Right atrium auricular region (tissue), 2 donors: ENCODE data around the gene CTDSPL. TPM values are rescaled to one million over a fixed set of nuclear protein-coding genes. Genes with fewer than 3 reads are reported as not detected.

Experiments used
- DNase-seq: peaks from one replicate; pipeline ENCODE4 v3.0.0-alpha.2; 2019; ENCODE audit warnings: low spot score
- H3K27ac ChIP-seq, 2 donors: fragments of 200-600 bp; sonication (generic); 1 replicate in 1 of 2; 2 replicates in 1 of 2; pipeline ENCODE4 v1.5.1; 2016 to 2019
- H3K27me3 ChIP-seq, 2 donors: fragments of 200-600 bp; sonication (generic); one replicate each; pipeline versions ENCODE4 v1.5.1 to v1.6.0; 2017 to 2019
- H3K36me3 ChIP-seq: fragments of 200-600 bp; sonication (generic); one replicate; pipeline ENCODE4 v1.5.1; 2016
- H3K4me1 ChIP-seq, 2 donors: fragments of 200-600 bp; sonication (generic); one replicate each; pipeline versions ENCODE4 v1.5.1 to v1.6.0; 2017 to 2019
- H3K4me3 ChIP-seq, 2 donors: fragments of 200-600 bp; sonication (generic); 1 replicate in 1 of 2; 2 replicates in 1 of 2; pipeline ENCODE4 v1.5.1; 2017 to 2019; ENCODE audit warnings: mild to moderate bottlenecking in 1 of 2, moderate library complexity in 1 of 2
- H3K9me3 ChIP-seq, 2 donors: fragments of 200-600 bp; sonication (generic); one replicate each; pipeline ENCODE4 v1.5.1; 2019
- CTCF ChIP-seq, 2 donors: fragments of 200-600 bp; sonication (generic); IDR thresholded peaks; one replicate each; pipeline ENCODE4 v1.5.1; 2019; ENCODE audit warnings: antibody characterized with exemption in 2 of 2
- total RNA-seq, 2 donors: library from RNA; depleted of rRNA; stranded (reverse); fragments of >200 nt; gene quantifications; one replicate each; pipeline ENCODE4 v1.1.0, GENCODE V29; 2016

The CTDSPL gene
- total RNA-seq, 2 donors from 2014 or later: 35.1 to 58.4 TPM

DNA sequence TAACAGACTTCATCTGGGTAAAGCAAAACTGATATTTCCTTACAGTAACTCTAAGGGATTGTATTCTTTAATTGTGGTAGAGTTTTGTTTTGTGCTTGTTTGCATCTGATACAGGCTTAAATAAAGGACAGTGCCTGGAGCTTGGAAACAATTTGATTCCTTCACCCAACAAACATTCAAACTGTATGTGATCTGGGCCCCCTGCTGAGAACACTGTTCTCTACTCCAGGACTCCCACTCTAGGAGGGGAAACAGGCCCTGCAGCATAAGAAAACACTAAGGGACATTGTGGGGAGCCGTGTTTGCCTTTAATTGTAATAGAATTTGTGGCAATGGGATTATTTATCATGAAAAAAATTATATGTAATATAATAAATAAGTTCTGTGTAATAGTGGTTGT lies 56.9 kb downstream of the CTDSPL start:
- Histone ChIP-seq H3K4me1 (peaks cover 0 to 48% of the 10 kb centered on the region in 2 donors), H3K9me3 (no peaks in the 10 kb centered on the region), H3K27me3 (no peaks in the 10 kb centered on the region), H3K4me3 (no peak overlapping the region), H3K36me3 (no peaks in the 10 kb centered on the region), H3K27ac (no peak overlapping the region)
- no peak for TF ChIP-seq CTCF (IDR thresholded peaks at IDR 0.05)
- no peak for DNase-seq

DNA sequence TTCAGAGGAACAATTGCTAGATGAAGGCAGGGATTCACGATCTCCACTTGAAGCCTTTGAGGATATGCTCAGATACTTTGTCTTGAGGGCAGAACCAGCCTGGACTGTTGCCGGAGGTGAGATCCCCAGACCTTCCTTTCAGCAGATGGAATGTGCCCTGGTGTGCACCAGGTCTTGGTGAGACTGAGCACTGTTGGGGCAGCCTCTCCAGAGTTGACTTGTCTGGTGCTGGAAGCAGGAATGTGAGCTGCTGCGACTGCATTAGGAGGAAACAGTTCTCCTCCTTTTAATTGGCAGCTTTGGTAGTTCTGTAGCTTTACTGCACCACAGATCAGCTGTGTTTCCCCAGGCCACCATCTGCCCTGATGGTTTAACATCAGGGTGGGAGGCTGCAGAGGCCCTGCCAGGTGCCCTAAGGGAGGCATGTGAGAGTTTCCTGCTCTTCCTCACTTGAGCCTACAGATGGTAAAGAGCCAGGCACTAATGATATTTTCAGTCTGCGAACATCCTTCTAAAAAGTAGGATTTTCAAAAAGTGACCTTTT lies 58.5 kb downstream of the CTDSPL start:
- no peak overlapping the region for H3K27ac ChIP-seq
- no peak for TF ChIP-seq CTCF (IDR thresholded peaks at IDR 0.05)
- H3K9me3 ChIP-seq: no peaks in the 10 kb centered on the region
- no peak for DNase-seq
- H3K27me3 ChIP-seq: no peaks in the 10 kb centered on the region
- no peaks in the 10 kb centered on the region for H3K36me3 ChIP-seq
- no peak overlapping the region for H3K4me3 ChIP-seq
- peaks cover 0 to 64% of the 10 kb centered on the region in 2 donors for H3K4me1 ChIP-seq

GRCh38 chr3:37921025-37921424 lies 59.3 kb downstream of the CTDSPL start:
- no peaks in the 10 kb centered on the region for H3K9me3 ChIP-seq
- no peak for DNase-seq
- peaks cover 0 to 72% of the 10 kb centered on the region in 2 donors for H3K4me1 ChIP-seq
- no peak for TF ChIP-seq CTCF (IDR thresholded peaks at IDR 0.05)
- H3K36me3 ChIP-seq: no peaks in the 10 kb centered on the region
- peak overlapping the region; percentile 9 to 45 for H3K27ac ChIP-seq
- no peak overlapping the region for H3K4me3 ChIP-seq
- H3K27me3 ChIP-seq: no peaks in the 10 kb centered on the region

- peaks cover 0 to 75% of the 10 kb centered on the region in 2 donors for H3K4me1 ChIP-seq
- H3K27me3 ChIP-seq: no peaks in the 10 kb centered on the region
- H3K36me3 ChIP-seq: no peaks in the 10 kb centered on the region
- H3K9me3 ChIP-seq: no peaks in the 10 kb centered on the region
- DNase-seq: no peak
- no peak overlapping the region for H3K4me3 ChIP-seq
- TF ChIP-seq CTCF (IDR thresholded peaks at IDR 0.05): no peak
- peak overlapping the region; percentile 60 to 84 for H3K27ac ChIP-seq
These were observed 61.3 kb downstream of the CTDSPL start for GRCh38 chr3:37922721-37923568.

DNA sequence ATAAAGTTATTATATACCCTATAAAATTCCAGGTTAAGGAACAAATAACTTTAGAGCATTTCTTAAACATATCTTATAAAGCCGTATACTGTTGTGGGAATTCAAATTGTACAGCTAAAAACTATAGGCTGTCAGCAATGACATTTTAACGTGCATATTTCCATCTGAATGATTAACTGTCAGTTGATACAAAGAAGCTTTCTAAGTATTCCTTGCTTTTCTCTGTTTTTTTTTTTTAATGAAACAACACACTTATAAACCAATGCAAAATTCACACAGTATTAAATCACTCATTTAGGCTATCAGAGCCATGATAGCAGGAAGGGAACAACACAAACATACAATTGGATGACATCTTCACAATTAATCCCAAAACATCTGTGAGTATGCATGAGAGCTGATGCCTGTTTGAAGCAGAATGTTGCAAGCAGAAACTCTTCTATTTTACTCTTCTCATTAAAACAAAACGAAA lies 61.9 kb downstream of the CTDSPL start:
- Histone ChIP-seq H3K36me3 (no peaks in the 10 kb centered on the region), H3K4me1 (peaks cover 0 to 71% of the 10 kb centered on the region in 2 donors), H3K27ac (peak overlapping the region; percentile 60 to 84), H3K9me3 (no peaks in the 10 kb centered on the region), H3K27me3 (no peaks in the 10 kb centered on the region), H3K4me3 (no peak overlapping the region)
- no peak for TF ChIP-seq CTCF (IDR thresholded peaks at IDR 0.05)
- no peak for DNase-seq
